SK-N-SH (cell line): ENCODE data around the gene ZNF17. TPM values are rescaled to one million over a fixed set of nuclear protein-coding genes. Genes with fewer than 3 reads are reported as not detected.

Experiments used
- CTCF ChIA-PET: fragments of 300-600, 350-600 bp; formaldehyde crosslinking; extraction: SDS; loops from one replicate; lab custom pipeline; 2021; lab: Yijun Ruan, JAX
- POLR2A ChIA-PET: fragments of 350-600 bp; sonication (Branson Sonifier 250); formaldehyde crosslinking; extraction: SDS; loops from one replicate; lab custom pipeline; 2020; ENCODE audit warnings: antibody characterized with exemption, inconsistent platforms; lab: Yijun Ruan, JAX
- DNase-seq: peaks from one replicate; pipeline ENCODE4 v3.0.0; 2012
- H2AFZ ChIP-seq: fragments of 200-600 bp; sonication (generic); 2 replicates; pipeline ENCODE4 v1.8.1; 2016; ENCODE audit warnings: antibody characterized with exemption, mild to moderate bottlenecking, low read depth
- H3F3A ChIP-seq: fragments of 200-600 bp; sonication (generic); replicated peaks from 2 replicates; pipeline ENCODE3; 2016; ENCODE audit warnings: antibody characterized with exemption, mild to moderate bottlenecking; ENCODE audit not compliant: insufficient read depth
- H3K27ac ChIP-seq, 2 experiments: fragments of 200-500 bp in 1 of 2; fragments of 200-600 bp in 1 of 2; sonication (Bioruptor generic) in 1 of 2; sonication (generic), shearing (Covaris generic) in 1 of 2; 2 replicates each; pipeline versions ENCODE4 v1.5.1 to v1.6.1; 2014 to 2016; ENCODE audit warnings: low read depth in 2 of 2, inconsistent platforms in 1 of 2, low read length in 1 of 2, mild to moderate bottlenecking in 1 of 2, mixed read lengths in 1 of 2
- H3K27me3 ChIP-seq: fragments of 200-600 bp; sonication (generic), shearing (Covaris generic); 2 replicates; pipeline ENCODE4 v1.6.1; 2016; ENCODE audit warnings: mixed run types; ENCODE audit not compliant: insufficient read depth
- H3K36me3 ChIP-seq, 2 experiments: fragments of 200-500 bp in 1 of 2; fragments of 200-600 bp in 1 of 2; sonication (Bioruptor generic) in 1 of 2; sonication (generic) in 1 of 2; replicated peaks in 1 of 2; 2 replicates each; pipeline versions ENCODE3 to v1.5.1; 2014 to 2016; ENCODE audit warnings: low read length in 1 of 2, mild to moderate bottlenecking in 1 of 2; ENCODE audit not compliant: insufficient read depth in 2 of 2, control insufficient read depth in 1 of 2
- H3K4me1 ChIP-seq, 2 experiments: fragments of 200-500 bp in 1 of 2; fragments of 200-600 bp in 1 of 2; sonication (Bioruptor generic) in 1 of 2; sonication (generic), shearing (Covaris generic) in 1 of 2; 2 replicates each; pipeline versions ENCODE4 v1.5.1 to v1.6.1; 2014 to 2016; ENCODE audit warnings: low read depth in 1 of 2, low read length in 1 of 2, mixed run types in 1 of 2; ENCODE audit not compliant: insufficient read depth in 2 of 2, control insufficient read depth in 1 of 2
- H3K4me2 ChIP-seq: fragments of 200-600 bp; sonication (generic), shearing (Covaris generic); 2 replicates; pipeline ENCODE4 v1.6.1; 2017; ENCODE audit warnings: mixed run types
- H3K4me3 ChIP-seq, 2 experiments: fragments of 200-500 bp in 1 of 2; fragments of 200-600 bp in 1 of 2; sonication (Bioruptor generic) in 1 of 2; sonication (generic), shearing (Covaris generic) in 1 of 2; 2 replicates each; pipeline versions ENCODE4 v1.5.1 to v1.8.1; 2014 to 2016; ENCODE audit warnings: low read depth in 2 of 2, inconsistent platforms in 1 of 2, low read length in 1 of 2, mild to moderate bottlenecking in 1 of 2, mixed read lengths in 1 of 2, moderate library complexity in 1 of 2
- H3K79me2 ChIP-seq: fragments of 200-600 bp; sonication (generic); 2 replicates; pipeline ENCODE4 v1.8.1; 2017; ENCODE audit warnings: mild to moderate bottlenecking; ENCODE audit not compliant: insufficient read depth
- H3K9ac ChIP-seq: fragments of 200-600 bp; sonication (generic); 2 replicates; pipeline ENCODE4 v1.6.1; 2017; ENCODE audit warnings: mixed run types
- H3K9me2 ChIP-seq: fragments of 200-600 bp; sonication (generic); 2 replicates; pipeline ENCODE4 v1.6.1; 2017; ENCODE audit warnings: mixed run types
- H3K9me3 ChIP-seq: fragments of 200-600 bp; sonication (generic); 2 replicates; pipeline ENCODE4 v1.6.1; 2017; ENCODE audit warnings: mixed run types, mild to moderate bottlenecking, moderate library complexity
- H4K20me1 ChIP-seq: fragments of 200-600 bp; sonication (generic); 2 replicates; pipeline ENCODE4 v1.6.1; 2017; ENCODE audit warnings: mild to moderate bottlenecking, mixed run types; ENCODE audit not compliant: insufficient read depth
- CHD2 ChIP-seq: fragments of 150-350 bp; IDR thresholded peaks from 2 replicates; pipeline ENCODE4 v1.6.1; 2018; ENCODE audit warnings: low read length; ENCODE audit not compliant: partially characterized antibody
- EP300 ChIP-seq, 2 experiments: IDR thresholded peaks; 2 replicates each; pipeline versions ENCODE4 v1.4.0 to v1.6.1; 2012; ENCODE audit warnings: borderline replicate concordance in 1 of 2, low read depth in 1 of 2, low read length in 1 of 2
- FOXJ3 ChIP-seq: sonication (generic); formaldehyde crosslinking; IDR thresholded peaks from 2 replicates; pipeline ENCODE4 v1.5.1; 2020; ENCODE audit warnings: mild to moderate bottlenecking, missing genetic modification reagents
- FOXM1 ChIP-seq: IDR thresholded peaks from 2 replicates; pipeline ENCODE4 v1.4.0; 2012; ENCODE audit warnings: low read depth, mild to moderate bottlenecking
- JUND ChIP-seq: IDR thresholded peaks from 2 replicates; pipeline ENCODE4 v1.4.0; 2012
- MEF2A ChIP-seq: IDR thresholded peaks from 2 replicates; pipeline ENCODE4 v1.4.0; 2012; ENCODE audit warnings: low read depth, borderline replicate concordance
- NRF1 ChIP-seq: IDR thresholded peaks from 2 replicates; pipeline ENCODE4 v1.6.1; 2012; ENCODE audit warnings: low read depth, mild to moderate bottlenecking, low read length
- POLR2AphosphoS5 ChIP-seq: IDR thresholded peaks from 2 replicates; pipeline ENCODE4 v1.6.1; 2012; ENCODE audit warnings: low read depth, low read length
- RAD21 ChIP-seq: IDR thresholded peaks from 2 replicates; pipeline ENCODE4 v1.6.1; 2012; ENCODE audit warnings: mild to moderate bottlenecking, low read length
- RCOR1 ChIP-seq: fragments of 150-350 bp; IDR thresholded peaks from 2 replicates; pipeline ENCODE4 v1.6.1; 2017; ENCODE audit warnings: antibody characterized with exemption, low read length
- RXRA ChIP-seq: IDR thresholded peaks from 2 replicates; pipeline ENCODE4 v1.4.0; 2012; ENCODE audit warnings: low read depth, mild to moderate bottlenecking, borderline replicate concordance
- SIN3A ChIP-seq: IDR thresholded peaks from 2 replicates; pipeline ENCODE4 v1.6.1; 2012; ENCODE audit warnings: low read depth, mild to moderate bottlenecking, low read length, moderate library complexity, borderline replicate concordance
- SMC3 ChIP-seq: IDR thresholded peaks from 2 replicates; pipeline ENCODE4 v1.6.1; 2012; ENCODE audit warnings: low read depth, low read length, improper control_type of control experiment
- TAF1 ChIP-seq: IDR thresholded peaks from 2 replicates; pipeline ENCODE4 v1.6.1; 2012; ENCODE audit warnings: low read depth, mild to moderate bottlenecking, low read length, moderate library complexity, borderline replicate concordance
- TCF12 ChIP-seq: IDR thresholded peaks from 2 replicates; pipeline ENCODE4 v1.4.0; 2012
- TEAD4 ChIP-seq: IDR thresholded peaks from 2 replicates; pipeline ENCODE4 v1.4.0; 2012; ENCODE audit warnings: mild to moderate bottlenecking, borderline replicate concordance; ENCODE audit not compliant: insufficient read depth
- YY1 ChIP-seq: IDR thresholded peaks from 2 replicates; pipeline ENCODE4 v1.4.0; 2012; ENCODE audit warnings: low read depth, mild to moderate bottlenecking
- WGBS: methylation state at CpG from one replicate; pipeline ENCODE4 v1.1.6; 2017; ENCODE audit warnings: low lambda C conversion rate; 5-methylcytosine and 5-hydroxymethylcytosine counted together
- polyA plus RNA-seq, 3 experiments: library from polyadenylated mRNA; depleted of rRNA; stranded (reverse); fragments of >200 nt; gene quantifications; 2 replicates each; pipeline ENCODE4 v1.2.3, GENCODE V29; 2012
- TF ChIP-seq, protein P1 (sequence below): IDR thresholded peaks from 2 replicates; pipeline ENCODE4 v1.4.0; 2012; ENCODE audit warnings: low read depth, borderline replicate concordance
- TF ChIP-seq, protein P2 (sequence below): fragments of 200-600 bp; sonication (generic); IDR thresholded peaks from 2 replicates; pipeline ENCODE4 v1.6.1; 2017; ENCODE audit warnings: antibody characterized with exemption, mild to moderate bottlenecking, moderate library complexity
- TF ChIP-seq, protein P3 (sequence below): IDR thresholded peaks from 2 replicates; pipeline ENCODE4 v1.6.1; 2012; ENCODE audit warnings: mild to moderate bottlenecking, low read depth, low read length, moderate library complexity
- TF ChIP-seq, protein P4 (sequence below): fragments of 150-350 bp; IDR thresholded peaks from 2 replicates; pipeline ENCODE4 v1.6.1; 2016; ENCODE audit warnings: mild to moderate bottlenecking, low read depth, low read length

ZNF17 gene
- polyA plus RNA-seq, 1 of the 3 experiments (the other 2 are of a cell fraction), result 3.9 TPM

DNA sequence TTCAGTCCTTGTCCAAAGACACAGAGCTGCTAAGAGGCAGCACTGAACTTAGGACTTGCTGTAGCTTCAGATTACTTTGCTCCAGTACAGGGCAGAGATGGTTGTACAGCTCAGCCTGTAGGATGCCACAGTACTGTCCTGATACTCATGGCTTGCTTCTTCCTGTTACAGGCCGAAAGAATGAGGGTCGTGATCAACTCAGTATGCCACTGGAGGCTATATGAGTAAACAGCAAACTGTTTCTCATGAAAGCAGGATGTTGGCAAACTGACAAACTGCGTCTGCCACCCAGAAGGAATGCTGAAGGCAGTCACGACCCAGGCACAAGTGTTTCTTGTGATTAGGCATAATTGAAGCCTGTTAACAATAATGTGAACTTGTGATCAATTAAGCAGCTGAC lies 27.0 kb downstream of the ZNF17 start:
- H3K4me1 ChIP-seq, result peaks cover 7 to 8% of the 10 kb centered on the region in 2 experiments; a peak in 3 of 4 replicates
- no peaks in the 10 kb centered on the region for H4K20me1 ChIP-seq
- DNase-seq, result no peak
- H3K4me3 ChIP-seq, result no peak overlapping the region
- 0 out of 2 replicates have a peak overlapping the region, but pooled peaks have one; percentile 2 for H3K4me2 ChIP-seq
- TF ChIP-seq, protein P1, sequence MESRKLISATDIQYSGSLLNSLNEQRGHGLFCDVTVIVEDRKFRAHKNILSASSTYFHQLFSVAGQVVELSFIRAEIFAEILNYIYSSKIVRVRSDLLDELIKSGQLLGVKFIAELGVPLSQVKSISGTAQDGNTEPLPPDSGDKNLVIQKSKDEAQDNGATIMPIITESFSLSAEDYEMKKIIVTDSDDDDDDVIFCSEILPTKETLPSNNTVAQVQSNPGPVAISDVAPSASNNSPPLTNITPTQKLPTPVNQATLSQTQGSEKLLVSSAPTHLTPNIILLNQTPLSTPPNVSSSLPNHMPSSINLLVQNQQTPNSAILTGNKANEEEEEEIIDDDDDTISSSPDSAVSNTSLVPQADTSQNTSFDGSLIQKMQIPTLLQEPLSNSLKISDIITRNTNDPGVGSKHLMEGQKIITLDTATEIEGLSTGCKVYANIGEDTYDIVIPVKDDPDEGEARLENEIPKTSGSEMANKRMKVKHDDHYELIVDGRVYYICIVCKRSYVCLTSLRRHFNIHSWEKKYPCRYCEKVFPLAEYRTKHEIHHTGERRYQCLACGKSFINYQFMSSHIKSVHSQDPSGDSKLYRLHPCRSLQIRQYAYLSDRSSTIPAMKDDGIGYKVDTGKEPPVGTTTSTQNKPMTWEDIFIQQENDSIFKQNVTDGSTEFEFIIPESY, result no peak
- TF ChIP-seq FOXJ3 (CRISPR knock-in tag) (no peak), TAF1 (no peak), MEF2A (no peak), RCOR1 (no peak), NRF1 (no peak), RXRA (no peak), TCF12 (no peak), SMC3 (no peak), JUND (no peak)
- TF ChIP-seq, protein P2, sequence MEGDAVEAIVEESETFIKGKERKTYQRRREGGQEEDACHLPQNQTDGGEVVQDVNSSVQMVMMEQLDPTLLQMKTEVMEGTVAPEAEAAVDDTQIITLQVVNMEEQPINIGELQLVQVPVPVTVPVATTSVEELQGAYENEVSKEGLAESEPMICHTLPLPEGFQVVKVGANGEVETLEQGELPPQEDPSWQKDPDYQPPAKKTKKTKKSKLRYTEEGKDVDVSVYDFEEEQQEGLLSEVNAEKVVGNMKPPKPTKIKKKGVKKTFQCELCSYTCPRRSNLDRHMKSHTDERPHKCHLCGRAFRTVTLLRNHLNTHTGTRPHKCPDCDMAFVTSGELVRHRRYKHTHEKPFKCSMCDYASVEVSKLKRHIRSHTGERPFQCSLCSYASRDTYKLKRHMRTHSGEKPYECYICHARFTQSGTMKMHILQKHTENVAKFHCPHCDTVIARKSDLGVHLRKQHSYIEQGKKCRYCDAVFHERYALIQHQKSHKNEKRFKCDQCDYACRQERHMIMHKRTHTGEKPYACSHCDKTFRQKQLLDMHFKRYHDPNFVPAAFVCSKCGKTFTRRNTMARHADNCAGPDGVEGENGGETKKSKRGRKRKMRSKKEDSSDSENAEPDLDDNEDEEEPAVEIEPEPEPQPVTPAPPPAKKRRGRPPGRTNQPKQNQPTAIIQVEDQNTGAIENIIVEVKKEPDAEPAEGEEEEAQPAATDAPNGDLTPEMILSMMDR, result no peak
- no peaks in the 10 kb centered on the region for H3K9me2 ChIP-seq
- no peaks in the 10 kb centered on the region for H3K27me3 ChIP-seq
- no peak overlapping the region for H3K9ac ChIP-seq
- H3F3A ChIP-seq, result no peaks in the 10 kb centered on the region
- H3K79me2 ChIP-seq, result peaks cover 73% of the 10 kb centered on the region
- ChIA-PET CTCF (interaction anchor here (0.7 kb wide), 1 partner anchor 32 kb away, joined by 3 read pairs; no protein-coding TSS in a partner anchor), POLR2A (no interaction called here)
- H3K27ac ChIP-seq, result no peak overlapping the region
- WGBS, result 95% methylated on average over 4 of the region's 4 CpGs
- H3K9me3 ChIP-seq, result no peaks in the 10 kb centered on the region
- H2AFZ ChIP-seq, result no peak overlapping the region
- peaks cover 0 to 6% of the 10 kb centered on the region in 2 experiments for H3K36me3 ChIP-seq

DNA sequence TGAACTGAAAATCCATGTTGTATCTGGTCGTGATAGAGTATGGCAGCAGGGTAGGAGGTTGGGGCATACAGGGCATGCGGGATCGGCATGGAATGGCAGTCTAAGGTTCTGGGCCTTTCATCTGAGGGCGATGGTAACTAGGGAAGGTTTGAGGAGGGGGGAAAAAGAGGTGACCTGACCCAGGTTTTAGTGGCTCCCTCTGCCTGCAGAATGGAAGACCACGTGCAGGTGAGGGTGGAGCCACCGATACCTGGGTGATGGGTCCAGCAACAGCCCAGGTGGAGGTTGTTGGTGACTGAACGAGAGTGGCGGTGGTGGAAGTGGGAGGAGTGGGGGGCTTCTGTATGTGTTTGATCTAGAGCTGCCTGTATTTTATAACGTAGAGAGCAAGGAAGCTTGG lies 28.0 kb downstream of the ZNF17 start:
- H3K79me2 ChIP-seq, result peaks cover 74% of the 10 kb centered on the region
- no peaks in the 10 kb centered on the region for H3K9me3 ChIP-seq
- H3K4me2 ChIP-seq, result no peak overlapping the region
- peaks cover 7 to 8% of the 10 kb centered on the region in 2 experiments; a peak in 3 of 4 replicates for H3K4me1 ChIP-seq
- no peak for DNase-seq
- POLR2A ChIA-PET, result no interaction called here
- H2AFZ ChIP-seq, result no peak overlapping the region
- no peak overlapping the region for H3K9ac ChIP-seq
- CTCF ChIA-PET, result no interaction called here
- no peak overlapping the region for H3K4me3 ChIP-seq
- H3K27me3 ChIP-seq, result no peaks in the 10 kb centered on the region
- H3K9me2 ChIP-seq, result no peaks in the 10 kb centered on the region
- H3F3A ChIP-seq, result no peaks in the 10 kb centered on the region
- H3K36me3 ChIP-seq, result peaks cover 3 to 14% of the 10 kb centered on the region in 2 experiments
- WGBS, result 90% methylated on average over 9 of the region's 9 CpGs
- no peak overlapping the region for H3K27ac ChIP-seq
- no peaks in the 10 kb centered on the region for H4K20me1 ChIP-seq
- TF ChIP-seq TCF12, result no peak
- no peak for TF ChIP-seq YY1
- no peak for TF ChIP-seq NRF1
- TF ChIP-seq RAD21, result no peak
- no peak for TF ChIP-seq TEAD4
- TF ChIP-seq, protein P3, sequence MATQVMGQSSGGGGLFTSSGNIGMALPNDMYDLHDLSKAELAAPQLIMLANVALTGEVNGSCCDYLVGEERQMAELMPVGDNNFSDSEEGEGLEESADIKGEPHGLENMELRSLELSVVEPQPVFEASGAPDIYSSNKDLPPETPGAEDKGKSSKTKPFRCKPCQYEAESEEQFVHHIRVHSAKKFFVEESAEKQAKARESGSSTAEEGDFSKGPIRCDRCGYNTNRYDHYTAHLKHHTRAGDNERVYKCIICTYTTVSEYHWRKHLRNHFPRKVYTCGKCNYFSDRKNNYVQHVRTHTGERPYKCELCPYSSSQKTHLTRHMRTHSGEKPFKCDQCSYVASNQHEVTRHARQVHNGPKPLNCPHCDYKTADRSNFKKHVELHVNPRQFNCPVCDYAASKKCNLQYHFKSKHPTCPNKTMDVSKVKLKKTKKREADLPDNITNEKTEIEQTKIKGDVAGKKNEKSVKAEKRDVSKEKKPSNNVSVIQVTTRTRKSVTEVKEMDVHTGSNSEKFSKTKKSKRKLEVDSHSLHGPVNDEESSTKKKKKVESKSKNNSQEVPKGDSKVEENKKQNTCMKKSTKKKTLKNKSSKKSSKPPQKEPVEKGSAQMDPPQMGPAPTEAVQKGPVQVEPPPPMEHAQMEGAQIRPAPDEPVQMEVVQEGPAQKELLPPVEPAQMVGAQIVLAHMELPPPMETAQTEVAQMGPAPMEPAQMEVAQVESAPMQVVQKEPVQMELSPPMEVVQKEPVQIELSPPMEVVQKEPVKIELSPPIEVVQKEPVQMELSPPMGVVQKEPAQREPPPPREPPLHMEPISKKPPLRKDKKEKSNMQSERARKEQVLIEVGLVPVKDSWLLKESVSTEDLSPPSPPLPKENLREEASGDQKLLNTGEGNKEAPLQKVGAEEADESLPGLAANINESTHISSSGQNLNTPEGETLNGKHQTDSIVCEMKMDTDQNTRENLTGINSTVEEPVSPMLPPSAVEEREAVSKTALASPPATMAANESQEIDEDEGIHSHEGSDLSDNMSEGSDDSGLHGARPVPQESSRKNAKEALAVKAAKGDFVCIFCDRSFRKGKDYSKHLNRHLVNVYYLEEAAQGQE, result no peak
- no peak for TF ChIP-seq EP300 (IDR thresholded peaks at IDR 0.05; ENCODE audit: borderline replicate concordance in 1 of 2, low read depth in 1 of 2, low read length in 1 of 2)
- TF ChIP-seq FOXM1, result no peak
- no peak for TF ChIP-seq CHD2
- no peak for TF ChIP-seq FOXJ3 (CRISPR knock-in tag)
- no peak for TF ChIP-seq POLR2AphosphoS5
- TF ChIP-seq, protein P4, sequence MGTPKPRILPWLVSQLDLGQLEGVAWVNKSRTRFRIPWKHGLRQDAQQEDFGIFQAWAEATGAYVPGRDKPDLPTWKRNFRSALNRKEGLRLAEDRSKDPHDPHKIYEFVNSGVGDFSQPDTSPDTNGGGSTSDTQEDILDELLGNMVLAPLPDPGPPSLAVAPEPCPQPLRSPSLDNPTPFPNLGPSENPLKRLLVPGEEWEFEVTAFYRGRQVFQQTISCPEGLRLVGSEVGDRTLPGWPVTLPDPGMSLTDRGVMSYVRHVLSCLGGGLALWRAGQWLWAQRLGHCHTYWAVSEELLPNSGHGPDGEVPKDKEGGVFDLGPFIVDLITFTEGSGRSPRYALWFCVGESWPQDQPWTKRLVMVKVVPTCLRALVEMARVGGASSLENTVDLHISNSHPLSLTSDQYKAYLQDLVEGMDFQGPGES, result no peak
- TF ChIP-seq SIN3A, result no peak
